ENCODE data around the gene CDCA3. TPM values are rescaled to one million over a fixed set of nuclear protein-coding genes. Genes with fewer than 3 reads are reported as not detected.

CDCA3 gene
- total and polyA plus RNA-seq, 4 experiments from 2014 or later, result 0.09 to 2.0 (median 0.83) TPM

DNA sequence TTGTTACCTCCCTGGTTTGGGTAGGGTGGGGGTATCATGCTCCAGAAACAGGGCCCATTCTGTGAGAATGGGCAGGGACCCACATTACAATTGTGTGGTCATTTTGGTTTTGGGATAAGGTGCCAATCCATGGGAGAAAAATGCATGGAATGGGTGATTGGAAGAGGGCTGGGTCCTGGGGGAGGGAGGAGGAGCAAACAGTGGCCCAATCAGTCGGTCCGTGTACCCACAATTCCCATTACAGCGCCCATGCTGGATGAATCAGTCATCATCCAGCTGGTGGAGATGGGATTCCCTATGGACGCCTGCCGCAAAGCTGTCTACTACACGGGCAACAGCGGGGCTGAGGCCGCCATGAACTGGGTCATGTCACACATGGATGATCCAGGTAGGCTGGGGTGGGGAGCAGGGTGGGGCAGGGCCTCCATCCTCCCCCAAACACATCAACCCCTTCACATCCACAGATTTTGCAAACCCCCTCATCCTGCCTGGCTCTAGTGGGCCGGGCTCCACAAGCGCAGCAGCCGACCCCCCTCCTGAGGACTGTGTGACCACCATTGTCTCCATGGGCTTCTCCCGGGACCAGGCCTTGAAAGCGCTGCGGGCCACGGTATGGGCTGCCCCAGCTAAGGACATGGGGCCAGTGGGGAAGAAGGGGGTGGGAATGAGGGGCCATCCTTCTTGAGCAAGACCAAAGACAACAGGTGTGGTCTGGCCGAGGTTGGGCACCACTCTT is 12.7 kb upstream of the CDCA3 start:
- peaks cover 9 to 20% (median 13%) of the 10 kb centered on the region in 4 donors for H3K4me1 Mint-ChIP-seq
- POLR2A ChIA-PET (ENCODE audit: partially characterized antibody), result interaction anchor here (0.9 to 11.0 kb wide), 4 partner anchors 9 to 84 kb away, joined by 3 to 270 read pairs (median 6); partner anchors contain the start of genes C12orf57, CDCA3, RNU7-1 and SPSB2
- Histone ChIP-seq H3K4me1 (ENCODE audit: insufficient read depth, low read length) (peaks cover 15% of the 10 kb centered on the region), H3K27me3 (ENCODE audit: insufficient read depth, low read length) (no peaks in the 10 kb centered on the region), H3K36me3 (ENCODE audit: insufficient read depth, low read length) (peaks cover 43% of the 10 kb centered on the region), H3K9me3 (ENCODE audit: control insufficient read depth in 1 of 2, low read length in 2 of 2) (no peaks in the 10 kb centered on the region), H3K27ac (ENCODE audit: low read depth, low read length) (no peak overlapping the region), H3K4me3 (ENCODE audit: low read length in 2 of 2) (no peak overlapping the region)
- no peak for DNase-seq
- no peak overlapping the region for H3K4me3 Mint-ChIP-seq
- H3K36me3 Mint-ChIP-seq, result peaks cover 43 to 72% of the 10 kb centered on the region in 2 donors
- H3K27me3 Mint-ChIP-seq, result no peaks in the 10 kb centered on the region
- H3K9me3 Mint-ChIP-seq, result no peaks in the 10 kb centered on the region
- intact Hi-C loops (cut with micrococcal nuclease), result no loop called here
- CTCF ChIA-PET (ENCODE audit: partially characterized antibody), result interaction anchor here (1.0 to 1.2 kb wide), 4 partner anchors 8 to 28 kb away, joined by 3 read pairs; partner anchors contain the start of gene SPSB2
- H3K27ac Mint-ChIP-seq, result peak overlapping the region in 2 of 7 donors; percentile 27 to 53

DNA sequence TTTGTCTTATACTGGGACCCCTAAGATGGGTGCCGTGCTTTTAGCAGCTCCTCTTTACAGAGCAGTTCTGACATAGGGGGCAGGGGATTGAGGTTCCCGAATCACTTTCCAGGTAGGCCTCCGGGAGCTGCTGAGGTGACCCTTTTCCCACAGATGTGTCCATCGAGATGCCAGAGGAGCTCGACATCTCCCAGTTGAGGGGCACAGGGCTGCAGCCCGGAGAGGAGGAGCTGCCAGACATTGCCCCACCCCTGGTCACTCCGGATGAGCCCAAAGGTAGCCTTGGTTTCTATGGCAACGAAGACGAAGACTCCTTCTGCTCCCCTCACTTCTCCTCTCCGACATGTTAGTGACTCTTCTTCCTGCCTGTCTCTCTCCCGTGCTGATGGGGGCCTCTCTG is 11.9 kb upstream of the CDCA3 start:
- intact Hi-C loops (cut with micrococcal nuclease), result no loop called here
- CTCF ChIA-PET (ENCODE audit: partially characterized antibody), result interaction anchor here (1.0 to 1.1 kb wide), 3 partner anchors 9 to 28 kb away, joined by 3 read pairs; no protein-coding TSS in a partner anchor
- H3K4me1 Mint-ChIP-seq, result peaks cover 3 to 12% (median 6%) of the 10 kb centered on the region in 4 donors
- peak overlapping the region in 1 of 7 donors; percentile 47 for H3K27ac Mint-ChIP-seq
- H3K36me3 ChIP-seq (ENCODE audit: insufficient read depth, low read length), result peaks cover 50% of the 10 kb centered on the region
- no peaks in the 10 kb centered on the region for H3K27me3 Mint-ChIP-seq
- H3K36me3 Mint-ChIP-seq, result peaks cover 46 to 68% of the 10 kb centered on the region in 2 donors
- no peaks in the 10 kb centered on the region for H3K9me3 ChIP-seq (ENCODE audit: control insufficient read depth in 1 of 2, low read length in 2 of 2)
- no peak overlapping the region for H3K4me3 ChIP-seq (ENCODE audit: low read length in 2 of 2)
- no peak overlapping the region for H3K27ac ChIP-seq (ENCODE audit: low read depth, low read length)
- peaks cover 8% of the 10 kb centered on the region for H3K4me1 ChIP-seq (ENCODE audit: insufficient read depth, low read length)
- no peaks in the 10 kb centered on the region for H3K9me3 Mint-ChIP-seq
- H3K27me3 ChIP-seq (ENCODE audit: insufficient read depth, low read length), result no peaks in the 10 kb centered on the region
- no peak for DNase-seq
- POLR2A ChIA-PET (ENCODE audit: partially characterized antibody), result interaction anchor here (0.9 to 1.0 kb wide), 2 partner anchors 28 to 85 kb away, joined by 3 read pairs; no protein-coding TSS in a partner anchor
- H3K4me3 Mint-ChIP-seq, result no peak overlapping the region

DNA sequence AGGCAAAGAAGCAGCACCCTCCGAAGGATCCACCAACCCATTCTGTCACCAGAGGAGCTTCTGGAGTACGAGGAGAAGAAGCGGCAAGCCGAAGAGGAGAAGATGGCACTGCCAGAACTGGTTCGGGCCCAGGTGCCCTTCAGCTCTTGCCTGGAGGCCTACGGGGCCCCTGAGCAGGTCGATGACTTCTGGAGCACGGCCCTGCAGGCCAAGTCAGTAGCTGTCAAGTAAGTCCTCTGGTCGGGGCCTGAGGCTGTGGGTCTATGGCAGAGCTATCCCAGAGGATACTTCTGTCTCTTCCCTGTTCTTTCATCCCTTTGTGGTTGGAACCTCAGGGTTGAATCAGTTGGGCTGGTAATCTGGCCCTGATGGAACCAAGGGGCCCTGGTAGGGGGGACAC is 10.3 kb upstream of the CDCA3 start:
- H3K27ac ChIP-seq (ENCODE audit: low read depth, low read length), result no peak overlapping the region
- ChIA-PET CTCF (ENCODE audit: partially characterized antibody) (interaction anchor here (1.1 to 2.5 kb wide), 2 partner anchors 9 to 11 kb away, joined by 4 to 17 read pairs; partner anchors contain the start of gene SPSB2), POLR2A (ENCODE audit: partially characterized antibody) (interaction anchor here (1.0 to 1.4 kb wide), 2 partner anchors 11 to 26 kb away, joined by 3 to 5 read pairs; partner anchors contain the start of gene SPSB2)
- no peak for DNase-seq
- H3K4me1 ChIP-seq (ENCODE audit: insufficient read depth, low read length), result peaks cover 1% of the 10 kb centered on the region
- H3K9me3 ChIP-seq (ENCODE audit: control insufficient read depth in 1 of 2, low read length in 2 of 2), result no peaks in the 10 kb centered on the region
- peaks cover 67% of the 10 kb centered on the region for H3K36me3 ChIP-seq (ENCODE audit: insufficient read depth, low read length)
- Mint-ChIP-seq H3K36me3 (peaks cover 59 to 74% of the 10 kb centered on the region in 2 donors), H3K4me1 (peaks cover under 1 to 6% (median under 1%) of the 10 kb centered on the region in 4 donors), H3K4me3 (no peak overlapping the region), H3K9me3 (no peaks in the 10 kb centered on the region), H3K27me3 (no peaks in the 10 kb centered on the region), H3K27ac (no peak overlapping the region)
- no peak overlapping the region for H3K4me3 ChIP-seq (ENCODE audit: low read length in 2 of 2)
- intact Hi-C loops (cut with micrococcal nuclease), result no loop called here
- H3K27me3 ChIP-seq (ENCODE audit: insufficient read depth, low read length), result no peaks in the 10 kb centered on the region

DNA sequence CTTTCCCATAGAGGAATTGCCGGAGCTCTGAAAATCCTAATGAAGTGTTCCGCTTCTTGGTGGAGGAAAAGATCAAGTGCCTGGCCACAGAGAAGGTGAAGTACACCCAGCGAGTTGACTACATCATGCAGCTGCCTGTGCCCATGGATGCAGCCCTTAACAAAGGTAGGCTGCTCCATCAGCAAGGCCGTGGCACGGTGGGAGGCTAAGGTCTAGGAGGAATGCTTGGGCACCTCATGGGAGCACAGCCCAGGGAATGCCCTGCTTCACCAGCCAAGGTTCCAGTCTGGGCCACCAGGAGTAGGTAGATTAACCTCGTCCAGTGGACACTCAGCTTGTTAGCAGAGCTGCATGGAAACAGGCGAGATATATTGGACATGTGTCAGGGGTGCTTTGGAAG is 9.9 kb upstream of the CDCA3 start:
- no peaks in the 10 kb centered on the region for H3K9me3 ChIP-seq (ENCODE audit: control insufficient read depth in 1 of 2, low read length in 2 of 2)
- H3K4me3 ChIP-seq (ENCODE audit: low read length in 2 of 2), result no peak overlapping the region
- no peak overlapping the region for H3K4me3 Mint-ChIP-seq
- ChIA-PET POLR2A (ENCODE audit: partially characterized antibody) (interaction anchor here (1.0 to 1.4 kb wide), 2 partner anchors 12 to 25 kb away, joined by 3 to 5 read pairs; partner anchors contain the start of gene SPSB2), CTCF (ENCODE audit: partially characterized antibody) (interaction anchor here (1.7 to 2.5 kb wide), 2 partner anchors 9 to 11 kb away, joined by 8 to 17 read pairs; partner anchors contain the start of gene SPSB2)
- intact Hi-C loops (cut with micrococcal nuclease), result no loop called here
- no peaks in the 10 kb centered on the region for H3K9me3 Mint-ChIP-seq
- DNase-seq, result no peak
- H3K27me3 Mint-ChIP-seq, result no peaks in the 10 kb centered on the region
- H3K36me3 Mint-ChIP-seq, result peaks cover 60 to 74% of the 10 kb centered on the region in 2 donors
- H3K27me3 ChIP-seq (ENCODE audit: insufficient read depth, low read length), result no peaks in the 10 kb centered on the region
- H3K36me3 ChIP-seq (ENCODE audit: insufficient read depth, low read length), result peaks cover 71% of the 10 kb centered on the region
- H3K4me1 Mint-ChIP-seq, result peaks cover 0 to 6% (median under 1%) of the 10 kb centered on the region in 4 donors
- no peak overlapping the region for H3K27ac ChIP-seq (ENCODE audit: low read depth, low read length)
- peak overlapping the region in 1 of 7 donors; percentile 23 for H3K27ac Mint-ChIP-seq
- H3K4me1 ChIP-seq (ENCODE audit: insufficient read depth, low read length), result no peaks in the 10 kb centered on the region

DNA sequence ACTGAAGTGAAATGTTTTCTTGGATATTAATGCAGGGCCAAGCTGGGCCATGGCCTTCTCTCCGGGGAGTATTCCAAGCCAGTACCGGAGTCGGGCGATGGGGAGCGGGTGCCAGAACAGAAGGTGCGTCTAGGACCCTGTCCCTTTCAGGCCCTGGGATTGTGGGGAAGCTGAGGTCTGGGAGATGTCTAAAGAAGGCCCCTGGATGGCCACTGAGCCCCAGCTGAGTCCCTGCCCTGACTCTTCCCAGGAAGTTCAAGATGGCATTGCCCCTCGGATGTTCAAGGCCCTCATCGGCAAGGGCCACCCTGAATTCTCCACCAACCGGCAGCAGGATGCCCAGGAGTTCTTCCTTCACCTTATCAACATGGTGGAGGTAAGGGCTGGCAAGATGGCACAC is 9.0 kb upstream of the CDCA3 start:
- no peak overlapping the region for H3K4me3 ChIP-seq (ENCODE audit: low read length in 2 of 2)
- Mint-ChIP-seq H3K27me3 (no peaks in the 10 kb centered on the region), H3K27ac (peak overlapping the region in 1 of 7 donors; percentile 42), H3K36me3 (peaks cover 63 to 71% of the 10 kb centered on the region in 2 donors), H3K9me3 (no peaks in the 10 kb centered on the region), H3K4me3 (no peak overlapping the region), H3K4me1 (peaks cover 0 to 6% (median 2%) of the 10 kb centered on the region in 4 donors)
- H3K27ac ChIP-seq (ENCODE audit: low read depth, low read length), result no peak overlapping the region
- H3K9me3 ChIP-seq (ENCODE audit: control insufficient read depth in 1 of 2, low read length in 2 of 2), result no peaks in the 10 kb centered on the region
- POLR2A ChIA-PET (ENCODE audit: partially characterized antibody), result interaction anchor here (1.0 to 1.1 kb wide), 2 partner anchors 9 to 12 kb away, joined by 3 to 4 read pairs; partner anchors contain the start of gene CDCA3
- peaks cover 80% of the 10 kb centered on the region for H3K36me3 ChIP-seq (ENCODE audit: insufficient read depth, low read length)
- intact Hi-C loops (cut with micrococcal nuclease), result no loop called here
- peaks cover 1% of the 10 kb centered on the region for H3K4me1 ChIP-seq (ENCODE audit: insufficient read depth, low read length)
- no peaks in the 10 kb centered on the region for H3K27me3 ChIP-seq (ENCODE audit: insufficient read depth, low read length)
- CTCF ChIA-PET (ENCODE audit: partially characterized antibody), result interaction anchor here (1.3 to 2.5 kb wide), 3 partner anchors 9 to 31 kb away, joined by 5 to 17 read pairs (median 8); partner anchors contain the start of gene SPSB2
- DNase-seq, result peak in 1 of 5 donors; percentile 9

DNA sequence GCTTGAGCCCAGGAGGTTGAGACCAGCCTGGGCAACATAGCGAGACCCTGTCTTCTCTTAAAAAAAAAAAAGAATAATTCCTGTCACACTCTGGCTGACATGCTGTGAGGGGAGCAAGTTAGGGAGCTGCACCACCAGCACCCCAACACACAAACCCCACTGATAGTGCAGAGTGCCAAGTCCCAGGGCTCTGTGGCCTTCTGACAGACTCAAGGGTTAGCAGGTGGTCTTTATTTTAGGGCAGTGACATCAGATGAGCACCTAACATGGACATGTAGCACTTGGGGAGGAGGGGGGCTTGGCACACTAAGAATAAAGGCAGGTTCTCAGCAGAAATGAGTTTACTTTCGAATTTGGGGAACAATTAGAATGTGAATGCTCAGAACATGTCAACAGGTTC is 7.7 kb upstream of the CDCA3 start:
- H3K9me3 Mint-ChIP-seq, result no peaks in the 10 kb centered on the region
- Histone ChIP-seq H3K36me3 (ENCODE audit: insufficient read depth, low read length) (peaks cover 84% of the 10 kb centered on the region), H3K9me3 (ENCODE audit: control insufficient read depth in 1 of 2, low read length in 2 of 2) (no peaks in the 10 kb centered on the region), H3K27ac (ENCODE audit: low read depth, low read length) (no peak overlapping the region), H3K4me3 (ENCODE audit: low read length in 2 of 2) (no peak overlapping the region), H3K27me3 (ENCODE audit: insufficient read depth, low read length) (no peaks in the 10 kb centered on the region), H3K4me1 (ENCODE audit: insufficient read depth, low read length) (peaks cover 15% of the 10 kb centered on the region)
- no peak for DNase-seq
- POLR2A ChIA-PET (ENCODE audit: partially characterized antibody), result interaction anchor here (0.9 to 1.0 kb wide), 2 partner anchors 9 to 14 kb away, joined by 3 read pairs; partner anchors contain the start of gene SPSB2
- H3K4me1 Mint-ChIP-seq, result peaks cover 8 to 12% (median 10%) of the 10 kb centered on the region in 4 donors
- peaks cover 61 to 64% of the 10 kb centered on the region in 2 donors for H3K36me3 Mint-ChIP-seq
- no peak overlapping the region for H3K27ac Mint-ChIP-seq
- H3K27me3 Mint-ChIP-seq, result no peaks in the 10 kb centered on the region
- CTCF ChIA-PET (ENCODE audit: partially characterized antibody), result no interaction called here
- intact Hi-C loops (cut with micrococcal nuclease), result no loop called here
- H3K4me3 Mint-ChIP-seq, result no peak overlapping the region

DNA sequence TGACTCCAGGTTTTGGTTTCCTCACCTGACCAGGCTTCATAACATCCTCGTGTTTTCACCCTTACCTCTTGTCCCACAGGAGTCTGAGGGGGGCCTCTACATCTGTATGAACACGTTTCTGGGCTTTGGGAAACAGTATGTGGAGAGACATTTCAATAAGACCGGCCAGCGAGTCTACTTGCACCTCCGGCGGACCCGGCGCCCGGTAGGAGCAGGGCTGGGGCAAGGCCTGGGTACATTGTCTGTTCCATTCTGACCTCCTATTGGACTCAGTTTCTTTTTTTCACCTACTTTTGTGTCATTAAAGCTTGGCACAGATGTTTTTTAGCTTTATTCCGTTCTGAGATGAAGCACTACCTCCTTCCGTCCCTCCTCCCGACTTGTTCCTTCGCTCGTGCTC is 4.2 kb upstream of the CDCA3 start:
- no peak overlapping the region for H3K27ac ChIP-seq (ENCODE audit: low read depth, low read length)
- peaks cover 53% of the 10 kb centered on the region for H3K36me3 ChIP-seq (ENCODE audit: insufficient read depth, low read length)
- Mint-ChIP-seq H3K27ac (peak overlapping the region in 4 of 7 donors; percentile 41 to 85 (median 82)), H3K9me3 (peaks cover 0 to 3% (median 0%) of the 10 kb centered on the region in 8 donors), H3K36me3 (peaks cover 35 to 45% of the 10 kb centered on the region in 2 donors), H3K27me3 (no peaks in the 10 kb centered on the region), H3K4me1 (peaks cover 19 to 39% (median 26%) of the 10 kb centered on the region in 4 donors), H3K4me3 (no peak overlapping the region)
- H3K4me1 ChIP-seq (ENCODE audit: insufficient read depth, low read length), result peaks cover 37% of the 10 kb centered on the region
- no peak for DNase-seq
- H3K9me3 ChIP-seq (ENCODE audit: control insufficient read depth in 1 of 2, low read length in 2 of 2), result no peaks in the 10 kb centered on the region
- POLR2A ChIA-PET (ENCODE audit: partially characterized antibody), result interaction anchor here (7.1 kb wide), 1 partner anchor 14 kb away, joined by 270 read pairs; the partner anchor contains the start of genes SPSB2 and TPI1
- no peaks in the 10 kb centered on the region for H3K27me3 ChIP-seq (ENCODE audit: insufficient read depth, low read length)
- H3K4me3 ChIP-seq (ENCODE audit: low read length in 2 of 2), result no peak overlapping the region
- intact Hi-C loops (cut with micrococcal nuclease), result no loop called here
- CTCF ChIA-PET (ENCODE audit: partially characterized antibody), result interaction anchor here (0.6 to 5.7 kb wide), 5 partner anchors 10 to 1063 kb away, joined by 3 to 102 read pairs (median 4); partner anchors contain the start of genes SPSB2 and TPI1

Measured in CD4-positive, alpha-beta memory T cell (primary cell).